GM23248 (cell line): ENCODE data around the gene PHOSPHO1. TPM values are rescaled to one million over a fixed set of nuclear protein-coding genes. Genes with fewer than 3 reads are reported as not detected.

Experiments used
- DNase-seq: peaks from one replicate; pipeline ENCODE4 v3.0.0-alpha.2; 2015
- H2AFZ ChIP-seq: fragments of 200-600 bp; sonication (generic); 2 replicates; pipeline ENCODE4 v1.6.1; 2016; ENCODE audit warnings: antibody characterized with exemption
- H3F3A ChIP-seq: fragments of 200-600 bp; sonication (generic); 2 replicates; pipeline ENCODE4 v1.6.1; 2016; ENCODE audit warnings: mild to moderate bottlenecking, antibody characterized with exemption, mixed run types; ENCODE audit not compliant: insufficient read depth
- H3K27ac ChIP-seq: fragments of 200-600 bp; sonication (generic); 2 replicates; pipeline ENCODE4 v1.5.1; 2016; ENCODE audit warnings: mild to moderate bottlenecking
- H3K27me3 ChIP-seq: fragments of 200-600 bp; sonication (generic); replicated peaks from 2 replicates; pipeline ENCODE4 v1.6.1; 2016; ENCODE audit warnings: mild to moderate bottlenecking; ENCODE audit not compliant: insufficient read depth
- H3K36me3 ChIP-seq: fragments of 200-600 bp; sonication (generic); 2 replicates; pipeline ENCODE4 v1.6.1; 2016; ENCODE audit warnings: low read depth, mild to moderate bottlenecking
- H3K4me1 ChIP-seq: fragments of 200-600 bp; sonication (generic); 2 replicates; pipeline ENCODE4 v1.6.1; 2016; ENCODE audit warnings: mild to moderate bottlenecking; ENCODE audit not compliant: insufficient read depth
- H3K4me2 ChIP-seq: fragments of 200-600 bp; sonication (generic); one replicate; pipeline ENCODE4 v1.6.1; 2016; ENCODE audit warnings: mild to moderate bottlenecking; ENCODE audit not compliant: unreplicated experiment
- H3K4me3 ChIP-seq: fragments of 200-600 bp; sonication (generic); 2 replicates; pipeline ENCODE4 v1.5.1; 2016; ENCODE audit warnings: mild to moderate bottlenecking
- H3K79me2 ChIP-seq: fragments of 200-600 bp; sonication (generic); 2 replicates; pipeline ENCODE4 v1.6.1; 2016; ENCODE audit warnings: mild to moderate bottlenecking; ENCODE audit not compliant: insufficient read depth
- H3K9ac ChIP-seq: fragments of 200-600 bp; sonication (generic); 2 replicates; pipeline ENCODE4 v1.6.1; 2016; ENCODE audit warnings: mild to moderate bottlenecking
- H3K9me2 ChIP-seq: fragments of 200-600 bp; sonication (generic); 2 replicates; pipeline ENCODE4 v1.6.1; 2016; ENCODE audit warnings: mixed run types, mild to moderate bottlenecking, moderate library complexity; ENCODE audit not compliant: insufficient read depth
- H3K9me3 ChIP-seq: fragments of 200-600 bp; sonication (generic); one replicate; pipeline ENCODE4 v1.6.1; 2017; ENCODE audit warnings: low read depth
- H4K20me1 ChIP-seq: fragments of 200-600 bp; sonication (generic); 2 replicates; pipeline ENCODE4 v1.6.0; 2016; ENCODE audit not compliant: insufficient read depth
- EZH2 ChIP-seq: fragments of 200-600 bp; sonication (generic); IDR thresholded peaks from 2 replicates; pipeline ENCODE4 v1.6.1; 2018; ENCODE audit warnings: antibody characterized with exemption, mild to moderate bottlenecking; ENCODE audit not compliant: insufficient read depth, poor library complexity, severe bottlenecking
- EZH2phosphoT487 ChIP-seq: fragments of 200-600 bp; sonication (generic); IDR thresholded peaks from 2 replicates; pipeline ENCODE4 v1.6.1; 2018; ENCODE audit warnings: antibody characterized with exemption, moderate library complexity, mild to moderate bottlenecking, low read depth; ENCODE audit not compliant: insufficient read depth
- WGBS, 2 experiments: methylation state at CpG; one replicate each; pipeline ENCODE4 v1.1.6; 2015 to 2017; ENCODE audit warnings: low lambda C conversion rate in 2 of 2, low coverage in 1 of 2; ENCODE audit errors: missing lambda C conversion rate in 2 of 2; 5-methylcytosine and 5-hydroxymethylcytosine counted together
- in situ Hi-C: fragments of 300-500 bp; cut with MboI; formaldehyde crosslinking; loops from 2 replicates; pipeline ENCODE4 v1.15.0; 2020
- polyA plus RNA-seq: library from polyadenylated mRNA; unstranded; fragments of >200 nt; fragmentation: Nextera tagmentation; extraction: Ambion mirVana; gene quantifications from 2 replicates; pipeline ENCODE4 v1.2.1, GENCODE V29; 2016
- total RNA-seq: library from RNA; depleted of rRNA; stranded (reverse); fragments of >200 nt; shearing (Covaris generic); gene quantifications from 2 replicates; pipeline ENCODE4 v1.2.3, GENCODE V29; 2014

PHOSPHO1 gene
- total and polyA plus RNA-seq, 2 experiments from 2014 or later, result not detected

GRCh38 chr17:49249292-49249794 is 18.8 kb upstream of the PHOSPHO1 start:
- Histone ChIP-seq H3K27me3 (no peaks in the 10 kb centered on the region; the same call in 1 of the 2 replicates), H3F3A (no peaks in the 10 kb centered on the region), H3K4me1 (no peaks in the 10 kb centered on the region), H3K4me2 (no peak overlapping the region), H2AFZ (no peak overlapping the region), H3K4me3 (no peak overlapping the region), H3K9ac (no peak overlapping the region), H3K36me3 (no peaks in the 10 kb centered on the region), H3K9me3 (no peaks in the 10 kb centered on the region), H3K9me2 (no peaks in the 10 kb centered on the region), H3K27ac (no peak overlapping the region), H4K20me1 (no peaks in the 10 kb centered on the region), H3K79me2 (no peaks in the 10 kb centered on the region)
- DNase-seq, result peak; percentile 65
- TF ChIP-seq EZH2 (no peak), EZH2phosphoT487 (no peak)
- 15 to 20% methylated on average over 10 of the region's 10 CpGs for WGBS, 2 experiments
- in situ Hi-C loops, result no loop called here

- Histone ChIP-seq H3K4me2 (no peak overlapping the region), H3K36me3 (no peaks in the 10 kb centered on the region), H4K20me1 (no peaks in the 10 kb centered on the region), H3F3A (no peaks in the 10 kb centered on the region), H2AFZ (no peak overlapping the region), H3K9me2 (no peaks in the 10 kb centered on the region), H3K79me2 (no peaks in the 10 kb centered on the region), H3K4me1 (no peaks in the 10 kb centered on the region), H3K4me3 (no peak overlapping the region), H3K9ac (no peak overlapping the region), H3K27me3 (no peaks in the 10 kb centered on the region; the same call in 1 of the 2 replicates), H3K27ac (no peak overlapping the region), H3K9me3 (no peaks in the 10 kb centered on the region)
- TF ChIP-seq EZH2 (no peak), EZH2phosphoT487 (no peak)
- DNase-seq, result no peak
- in situ Hi-C loops, result no loop called here
- WGBS, 2 experiments, result 81% methylated on average over 7 of the region's 7 CpGs
Measured at GRCh38 chr17:49247944-49248343, 17.4 kb upstream of the PHOSPHO1 start.

- no peak for DNase-seq
- no peak for TF ChIP-seq EZH2phosphoT487
- TF ChIP-seq EZH2, result no peak
- Histone ChIP-seq H3F3A (no peaks in the 10 kb centered on the region), H4K20me1 (no peaks in the 10 kb centered on the region), H3K27ac (no peak overlapping the region), H2AFZ (no peak overlapping the region), H3K4me1 (no peaks in the 10 kb centered on the region), H3K36me3 (no peaks in the 10 kb centered on the region), H3K27me3 (no peaks in the 10 kb centered on the region; the same call in 1 of the 2 replicates), H3K9ac (no peak overlapping the region), H3K4me2 (no peak overlapping the region), H3K9me2 (no peaks in the 10 kb centered on the region), H3K4me3 (no peak overlapping the region), H3K79me2 (no peaks in the 10 kb centered on the region), H3K9me3 (no peaks in the 10 kb centered on the region)
- in situ Hi-C loops, result no loop called here
- WGBS, 2 experiments, result 65 to 79% methylated on average over 4 of the region's 4 CpGs
Measured at GRCh38 chr17:49244839-49245238, 14.3 kb upstream of the PHOSPHO1 start.

GRCh38 chr17:49242813-49243212 is 12.2 kb upstream of the PHOSPHO1 start:
- 71% methylated on average over 4 to 5 of the region's 5 CpGs for WGBS, 2 experiments
- Histone ChIP-seq H3K4me1 (no peaks in the 10 kb centered on the region), H3K79me2 (no peaks in the 10 kb centered on the region), H3K9me2 (no peaks in the 10 kb centered on the region), H3K27me3 (peaks cover 5% of the 10 kb centered on the region), H3K9me3 (no peaks in the 10 kb centered on the region), H3K27ac (no peak overlapping the region), H4K20me1 (no peaks in the 10 kb centered on the region), H3K36me3 (no peaks in the 10 kb centered on the region), H3K4me3 (no peak overlapping the region), H3K9ac (no peak overlapping the region), H3K4me2 (no peak overlapping the region), H3F3A (no peaks in the 10 kb centered on the region), H2AFZ (no peak overlapping the region)
- TF ChIP-seq EZH2phosphoT487 (no peak), EZH2 (no peak)
- DNase-seq, result no peak
- in situ Hi-C loops, result no loop called here
